Measurements from ENCODE around the gene ZNF70.

DNA sequence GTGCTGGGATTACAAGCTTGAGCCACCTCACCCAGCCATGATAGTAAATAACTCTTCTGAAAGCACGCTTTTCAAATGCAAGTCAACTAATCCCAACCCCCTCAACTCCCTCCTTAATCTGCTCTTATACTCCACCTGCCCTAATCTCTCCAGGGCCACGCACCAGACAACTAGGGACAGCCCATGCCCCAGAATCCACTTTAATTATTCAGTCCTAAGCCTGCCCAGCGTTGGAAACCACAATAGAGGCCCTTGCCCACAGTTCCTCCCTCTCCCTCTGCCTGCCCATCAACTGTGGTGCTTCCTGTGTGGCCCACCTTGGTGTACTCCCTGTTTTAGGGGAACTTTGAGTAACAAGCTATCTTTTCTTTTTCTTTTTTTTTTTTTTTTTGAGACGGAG lies 6.0 kb upstream of the ZNF70 start:
- TF ChIP-seq, protein P1, sequence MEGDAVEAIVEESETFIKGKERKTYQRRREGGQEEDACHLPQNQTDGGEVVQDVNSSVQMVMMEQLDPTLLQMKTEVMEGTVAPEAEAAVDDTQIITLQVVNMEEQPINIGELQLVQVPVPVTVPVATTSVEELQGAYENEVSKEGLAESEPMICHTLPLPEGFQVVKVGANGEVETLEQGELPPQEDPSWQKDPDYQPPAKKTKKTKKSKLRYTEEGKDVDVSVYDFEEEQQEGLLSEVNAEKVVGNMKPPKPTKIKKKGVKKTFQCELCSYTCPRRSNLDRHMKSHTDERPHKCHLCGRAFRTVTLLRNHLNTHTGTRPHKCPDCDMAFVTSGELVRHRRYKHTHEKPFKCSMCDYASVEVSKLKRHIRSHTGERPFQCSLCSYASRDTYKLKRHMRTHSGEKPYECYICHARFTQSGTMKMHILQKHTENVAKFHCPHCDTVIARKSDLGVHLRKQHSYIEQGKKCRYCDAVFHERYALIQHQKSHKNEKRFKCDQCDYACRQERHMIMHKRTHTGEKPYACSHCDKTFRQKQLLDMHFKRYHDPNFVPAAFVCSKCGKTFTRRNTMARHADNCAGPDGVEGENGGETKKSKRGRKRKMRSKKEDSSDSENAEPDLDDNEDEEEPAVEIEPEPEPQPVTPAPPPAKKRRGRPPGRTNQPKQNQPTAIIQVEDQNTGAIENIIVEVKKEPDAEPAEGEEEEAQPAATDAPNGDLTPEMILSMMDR (IDR thresholded peaks at IDR 0.05) = no peak
- TF ChIP-seq EZH2 (IDR thresholded peaks at IDR 0.05) = no peak
- TF ChIP-seq EZH2phosphoT487 (IDR thresholded peaks at IDR 0.05) = no peak

Measured in neural progenitor cell (in vitro differentiated cells).